Measurements from ENCODE around the gene EVX2. TPM values are rescaled to one million over a fixed set of nuclear protein-coding genes. Genes with fewer than 3 reads are reported as not detected.

EVX2 gene
- total RNA-seq, 1 donor from 2014 or later: not detected

- no peaks in the 10 kb centered on the region for H3K36me3 Mint-ChIP-seq
- peaks cover 95% of the 10 kb centered on the region for H4K20me1 ChIP-seq (ENCODE audit: low read depth)
- H3K9me3 Mint-ChIP-seq: peaks cover 6% of the 10 kb centered on the region
- no peak overlapping the region for H3K4me2 ChIP-seq
- peaks cover 10% of the 10 kb centered on the region for H3K4me1 Mint-ChIP-seq
- peaks cover 100% of the 10 kb centered on the region for H3K27me3 ChIP-seq
- H3K27me3 Mint-ChIP-seq (ENCODE audit: insufficient read depth, low read depth): peaks cover 86% of the 10 kb centered on the region
- H3K27ac Mint-ChIP-seq: no peak overlapping the region
- no peak overlapping the region for H3K4me3 ChIP-seq
- no peaks in the 10 kb centered on the region for H3K79me2 ChIP-seq (ENCODE audit: low read depth)
- no peak overlapping the region for H3K9ac ChIP-seq
- H3K36me3 ChIP-seq: no peaks in the 10 kb centered on the region
- no peak overlapping the region for H3K4me3 Mint-ChIP-seq
- no peaks in the 10 kb centered on the region for H3K4me1 ChIP-seq
- no peak for DNase-seq (ENCODE audit: low spot score)
- H3K27ac ChIP-seq: no peak overlapping the region
- no peak overlapping the region for H2AFZ ChIP-seq (replicated peaks)
- H3F3A ChIP-seq (ENCODE audit: low read depth): no peaks in the 10 kb centered on the region
- peak; percentile 5 for TF ChIP-seq EZH2phosphoT487 (IDR thresholded peaks at IDR 0.05)
- peak; percentile 20 for TF ChIP-seq EZH2 (IDR thresholded peaks at IDR 0.05)
- no peak for TF ChIP-seq CTCF (IDR thresholded peaks at IDR 0.05)
- no peaks in the 10 kb centered on the region for H3K9me3 ChIP-seq (ENCODE audit: low read depth)
Observed at GRCh38 chr2:176103194-176103593, 19.4 kb upstream of the EVX2 start.

- Mint-ChIP-seq H3K27me3 (ENCODE audit: insufficient read depth, low read depth) (peaks cover 93% of the 10 kb centered on the region), H3K36me3 (no peaks in the 10 kb centered on the region), H3K9me3 (peaks cover 6% of the 10 kb centered on the region), H3K4me1 (peaks cover 14% of the 10 kb centered on the region), H3K27ac (no peak overlapping the region), H3K4me3 (no peak overlapping the region)
- TF ChIP-seq EZH2 (IDR thresholded peaks at IDR 0.05) (peak; percentile 42), CTCF (IDR thresholded peaks at IDR 0.05) (no peak)
- Histone ChIP-seq H3K4me1 (no peaks in the 10 kb centered on the region), H4K20me1 (ENCODE audit: low read depth) (peaks cover 98% of the 10 kb centered on the region), H2AFZ (replicated peaks) (no peak overlapping the region), H3K4me3 (no peak overlapping the region), H3K9ac (no peak overlapping the region), H3K27ac (no peak overlapping the region), H3K4me2 (no peak overlapping the region), H3K9me3 (ENCODE audit: low read depth) (no peaks in the 10 kb centered on the region), H3K36me3 (no peaks in the 10 kb centered on the region), H3K79me2 (ENCODE audit: low read depth) (no peaks in the 10 kb centered on the region), H3F3A (ENCODE audit: low read depth) (no peaks in the 10 kb centered on the region), H3K27me3 (peaks cover 100% of the 10 kb centered on the region)
- DNase-seq (ENCODE audit: low spot score): no peak
Observed at GRCh38 chr2:176102309-176102866, 18.6 kb upstream of the EVX2 start.

- peaks cover 100% of the 10 kb centered on the region for H3K27me3 ChIP-seq
- no peak overlapping the region for H3K4me2 ChIP-seq
- H3K36me3 Mint-ChIP-seq: no peaks in the 10 kb centered on the region
- TF ChIP-seq EZH2phosphoT487 (IDR thresholded peaks at IDR 0.05): no peak
- TF ChIP-seq EZH2 (IDR thresholded peaks at IDR 0.05): no peak
- no peak for TF ChIP-seq CTCF (IDR thresholded peaks at IDR 0.05)
- peaks cover 99% of the 10 kb centered on the region for H4K20me1 ChIP-seq (ENCODE audit: low read depth)
- H3K4me3 Mint-ChIP-seq: peak overlapping the region; percentile 17
- H3K27me3 Mint-ChIP-seq (ENCODE audit: insufficient read depth, low read depth): peaks cover 95% of the 10 kb centered on the region
- H3K4me3 ChIP-seq: no peak overlapping the region
- no peaks in the 10 kb centered on the region for H3K79me2 ChIP-seq (ENCODE audit: low read depth)
- peaks cover 11% of the 10 kb centered on the region for H3K4me1 Mint-ChIP-seq
- peaks cover 6% of the 10 kb centered on the region for H3K9me3 Mint-ChIP-seq
- no peaks in the 10 kb centered on the region for H3F3A ChIP-seq (ENCODE audit: low read depth)
- no peak overlapping the region for H3K27ac ChIP-seq
- no peaks in the 10 kb centered on the region for H3K4me1 ChIP-seq
- no peak for DNase-seq (ENCODE audit: low spot score)
- no peak overlapping the region for H3K9ac ChIP-seq
- no peaks in the 10 kb centered on the region for H3K36me3 ChIP-seq
- H2AFZ ChIP-seq (replicated peaks): no peak overlapping the region
- H3K9me3 ChIP-seq (ENCODE audit: low read depth): no peaks in the 10 kb centered on the region
- H3K27ac Mint-ChIP-seq: no peak overlapping the region
Observed at GRCh38 chr2:176101842-176102241, 18.1 kb upstream of the EVX2 start.

Measured in neural progenitor cell (in vitro differentiated cells).